ENCODE results near the gene LSM12.

LSM12 gene

GRCh38 chr17:44081681-44082080 lies 15.2 kb upstream of the LSM12 start:
- H3K4me3 ChIP-seq (ENCODE audit: low read length) = no peak overlapping the region
- TF ChIP-seq, protein P1, sequence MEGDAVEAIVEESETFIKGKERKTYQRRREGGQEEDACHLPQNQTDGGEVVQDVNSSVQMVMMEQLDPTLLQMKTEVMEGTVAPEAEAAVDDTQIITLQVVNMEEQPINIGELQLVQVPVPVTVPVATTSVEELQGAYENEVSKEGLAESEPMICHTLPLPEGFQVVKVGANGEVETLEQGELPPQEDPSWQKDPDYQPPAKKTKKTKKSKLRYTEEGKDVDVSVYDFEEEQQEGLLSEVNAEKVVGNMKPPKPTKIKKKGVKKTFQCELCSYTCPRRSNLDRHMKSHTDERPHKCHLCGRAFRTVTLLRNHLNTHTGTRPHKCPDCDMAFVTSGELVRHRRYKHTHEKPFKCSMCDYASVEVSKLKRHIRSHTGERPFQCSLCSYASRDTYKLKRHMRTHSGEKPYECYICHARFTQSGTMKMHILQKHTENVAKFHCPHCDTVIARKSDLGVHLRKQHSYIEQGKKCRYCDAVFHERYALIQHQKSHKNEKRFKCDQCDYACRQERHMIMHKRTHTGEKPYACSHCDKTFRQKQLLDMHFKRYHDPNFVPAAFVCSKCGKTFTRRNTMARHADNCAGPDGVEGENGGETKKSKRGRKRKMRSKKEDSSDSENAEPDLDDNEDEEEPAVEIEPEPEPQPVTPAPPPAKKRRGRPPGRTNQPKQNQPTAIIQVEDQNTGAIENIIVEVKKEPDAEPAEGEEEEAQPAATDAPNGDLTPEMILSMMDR (IDR thresholded peaks at IDR 0.05; ENCODE audit: insufficient read depth, low read depth, low read length, missing control alignments) = no peak
- no peak for DNase-seq (ENCODE audit: low read depth)

DNA sequence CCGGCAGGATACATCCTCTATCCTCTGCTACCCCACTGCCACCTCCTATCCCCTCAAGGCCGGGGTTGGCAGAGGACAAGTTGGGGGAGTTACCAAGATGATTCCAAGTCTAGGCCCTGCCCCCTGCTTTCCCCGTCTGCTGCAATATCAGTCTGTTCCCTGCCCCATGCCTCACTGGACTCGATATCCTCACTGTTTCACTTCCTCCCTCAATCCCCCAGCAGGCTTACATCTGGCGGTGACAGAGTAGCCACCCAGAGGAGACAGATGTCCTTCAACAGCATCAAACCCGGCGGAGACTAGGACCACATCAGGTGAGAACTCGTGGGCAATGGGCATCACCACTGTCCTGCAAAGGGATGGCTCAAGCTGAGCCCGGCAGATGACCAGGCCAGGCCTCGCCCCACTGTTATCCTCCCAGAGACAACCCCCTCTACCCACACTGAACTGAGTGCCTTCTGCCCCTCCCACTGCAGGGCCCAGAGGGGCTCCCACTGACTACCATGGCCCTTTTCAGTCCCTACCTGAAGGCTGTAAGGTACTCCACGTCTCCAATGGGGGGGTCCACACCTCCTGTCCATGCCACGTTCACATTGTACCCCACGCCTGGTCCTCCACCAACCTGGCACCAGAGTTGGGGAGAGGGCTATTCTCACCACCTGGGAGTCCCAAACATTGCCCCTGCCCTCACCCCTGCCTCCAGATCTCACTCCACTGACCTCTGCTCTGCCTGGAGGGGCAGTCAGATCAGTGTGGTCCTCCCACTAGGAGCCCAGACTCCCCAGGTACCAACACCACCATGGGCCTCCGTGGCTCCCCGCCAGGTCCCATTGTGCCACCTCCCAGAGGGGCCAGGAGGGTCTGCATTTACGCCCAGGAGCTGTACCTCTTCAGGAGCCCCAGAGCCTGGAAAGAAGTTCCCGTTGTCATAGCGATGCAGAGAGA lies 13.7 kb upstream of the LSM12 start:
- H3K4me3 ChIP-seq (ENCODE audit: low read length) = no peak overlapping the region
- no peak for DNase-seq (ENCODE audit: low read depth)
- TF ChIP-seq, protein P1 (IDR thresholded peaks at IDR 0.05; ENCODE audit: insufficient read depth, low read depth, low read length, missing control alignments) = no peak

GRCh38 chr17:44078412-44078811 lies 11.9 kb upstream of the LSM12 start:
- no peak for DNase-seq (ENCODE audit: low read depth)
- TF ChIP-seq, protein P1 (IDR thresholded peaks at IDR 0.05; ENCODE audit: insufficient read depth, low read depth, low read length, missing control alignments) = no peak
- H3K4me3 ChIP-seq (ENCODE audit: low read length) = no peak overlapping the region

DNA sequence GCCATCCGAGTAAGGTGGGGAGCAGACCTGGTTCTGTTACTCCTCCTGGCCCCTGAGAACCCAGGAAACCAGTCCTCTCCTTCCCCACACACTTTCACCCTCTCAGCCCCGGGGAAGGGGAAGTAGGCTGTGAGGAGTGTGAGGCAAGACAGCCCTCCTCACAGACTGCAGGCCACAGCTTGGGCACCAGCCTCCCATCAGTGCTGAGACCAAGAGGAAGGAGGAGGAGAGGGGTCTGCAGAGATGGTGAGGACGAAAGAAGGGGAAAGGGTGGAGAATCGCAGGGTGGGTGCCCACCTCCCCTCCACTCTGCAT lies 11.1 kb upstream of the LSM12 start:
- TF ChIP-seq, protein P1 (IDR thresholded peaks at IDR 0.05; ENCODE audit: insufficient read depth, low read depth, low read length, missing control alignments) = no peak
- H3K4me3 ChIP-seq (ENCODE audit: low read length) = no peak overlapping the region
- no peak for DNase-seq (ENCODE audit: low read depth)

- H3K4me3 ChIP-seq (ENCODE audit: low read length) = no peak overlapping the region
- DNase-seq (ENCODE audit: low read depth) = no peak
- TF ChIP-seq, protein P1 (IDR thresholded peaks at IDR 0.05; ENCODE audit: insufficient read depth, low read depth, low read length, missing control alignments) = no peak
Observed at GRCh38 chr17:44076716-44077594, 10.5 kb upstream of the LSM12 start.

- no peak overlapping the region for H3K4me3 ChIP-seq (ENCODE audit: low read length)
- no peak for DNase-seq (ENCODE audit: low read depth)
- TF ChIP-seq, protein P1 (IDR thresholded peaks at IDR 0.05; ENCODE audit: insufficient read depth, low read depth, low read length, missing control alignments) = no peak
Observed at GRCh38 chr17:44075598-44076293, 9.3 kb upstream of the LSM12 start.
